ENCODE data around the gene UBE2R2.
"Not testable (repeated sequence)": the region's sequence is repeated elsewhere in the genome, so short reads cannot be mapped to it uniquely, and the experiment has no call there.

UBE2R2 gene

DNA sequence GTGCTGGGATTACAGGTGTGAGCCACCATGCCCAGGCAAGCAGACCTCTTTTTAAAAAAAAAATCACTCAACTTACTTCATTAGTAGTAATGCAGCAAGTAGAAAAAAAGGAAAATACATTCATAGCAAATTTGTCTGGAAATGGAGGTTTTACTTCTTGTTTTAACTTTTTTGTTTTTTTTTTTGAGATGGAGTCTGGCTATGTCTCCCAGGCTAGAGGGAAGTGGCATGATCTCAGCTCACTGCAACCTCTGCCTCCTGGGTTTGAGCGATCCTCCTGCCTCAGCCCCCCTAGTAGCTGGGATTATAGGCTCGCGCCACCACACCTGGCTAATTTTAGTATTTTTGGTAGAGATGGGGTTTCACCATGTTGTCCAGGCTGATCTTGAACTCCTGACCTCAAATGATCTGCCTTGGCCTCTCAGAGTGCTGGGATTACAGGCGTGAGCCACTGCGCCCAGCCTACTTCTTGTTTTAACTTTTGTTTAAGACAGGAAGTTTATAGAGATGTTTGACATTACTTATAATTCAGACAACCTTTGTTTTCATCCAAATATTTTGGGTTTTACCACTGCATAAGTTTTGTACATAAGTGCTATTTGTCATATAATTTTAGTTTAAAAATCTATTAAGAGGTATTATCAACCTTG lies 26.5 kb downstream of the UBE2R2 start:
- DNase-seq (ENCODE audit: low spot score) = no peak

DNA sequence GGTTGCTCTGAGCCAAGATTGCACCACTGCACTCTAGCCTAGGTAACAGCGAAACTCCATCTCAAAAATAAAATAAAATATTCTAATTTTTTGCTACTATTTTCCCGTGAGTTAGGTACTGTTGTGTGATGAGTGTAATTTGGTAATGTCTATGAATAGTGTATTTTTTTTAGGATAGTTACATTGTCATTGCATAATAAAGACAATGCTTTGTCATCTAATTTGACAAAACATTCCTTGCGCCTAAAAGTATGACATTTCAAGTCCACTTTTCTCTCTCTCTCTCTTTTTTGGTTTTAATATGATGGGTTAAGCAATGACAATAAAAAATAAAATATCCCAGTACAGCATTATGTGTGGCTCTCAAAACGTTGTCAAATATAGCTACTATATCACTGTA lies 29.3 kb downstream of the UBE2R2 start:
- no peak for DNase-seq (ENCODE audit: low spot score)

DNA sequence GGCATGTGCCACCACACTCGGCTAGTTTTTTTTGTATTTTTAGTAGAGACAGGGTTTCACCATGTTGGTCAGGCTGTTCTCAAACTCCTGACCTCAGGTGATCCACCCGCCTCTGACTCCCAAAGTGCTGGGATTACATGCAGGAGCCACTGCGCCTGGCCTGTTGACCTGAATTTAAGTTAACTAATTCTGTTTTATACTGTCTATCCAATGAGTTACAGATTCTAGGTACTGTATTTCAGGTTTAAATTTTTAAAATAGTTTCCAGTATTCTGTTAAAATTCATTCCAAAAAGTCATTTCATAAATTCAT lies 30.9 kb downstream of the UBE2R2 start:
- DNase-seq (ENCODE audit: low spot score) = not testable (repeated sequence)

DNA sequence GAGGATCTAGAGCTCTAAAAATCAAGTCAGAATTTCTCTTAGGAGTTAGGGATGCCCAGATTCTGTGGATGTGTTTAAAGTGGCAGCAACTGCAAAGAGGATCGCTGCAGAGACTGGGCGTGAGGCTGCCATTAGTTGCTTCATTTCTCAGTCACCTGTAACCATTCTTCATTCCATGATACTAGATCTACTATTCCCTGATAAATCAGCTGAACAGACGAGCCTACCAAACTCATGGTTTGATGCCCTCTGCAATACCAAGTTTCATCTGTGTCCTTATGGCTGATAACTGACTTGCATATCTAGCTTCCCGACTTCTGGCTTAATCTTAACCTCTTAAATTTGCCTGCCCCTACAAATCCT lies 33.3 kb downstream of the UBE2R2 start:
- no peak for DNase-seq (ENCODE audit: low spot score)

DNA sequence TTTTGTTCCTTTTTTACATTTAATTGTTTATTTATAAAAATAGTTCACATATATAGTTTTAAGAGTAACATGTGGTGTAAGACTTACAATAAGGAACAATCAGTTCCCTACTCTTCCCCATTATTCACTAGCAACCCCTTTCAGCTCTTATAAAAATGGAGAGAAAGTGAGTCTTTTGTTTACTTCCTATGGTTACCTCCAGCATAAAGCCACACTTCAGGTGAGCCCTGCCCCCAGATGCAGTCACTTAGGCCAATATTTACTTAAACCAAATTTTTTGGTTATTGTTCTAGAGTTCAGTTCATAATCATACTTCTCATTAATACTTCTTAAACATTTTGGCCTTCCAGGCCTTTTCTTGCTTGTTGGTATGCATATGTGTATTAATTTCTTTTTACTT lies 33.7 kb downstream of the UBE2R2 start:
- no peak for DNase-seq (ENCODE audit: low spot score)

DNA sequence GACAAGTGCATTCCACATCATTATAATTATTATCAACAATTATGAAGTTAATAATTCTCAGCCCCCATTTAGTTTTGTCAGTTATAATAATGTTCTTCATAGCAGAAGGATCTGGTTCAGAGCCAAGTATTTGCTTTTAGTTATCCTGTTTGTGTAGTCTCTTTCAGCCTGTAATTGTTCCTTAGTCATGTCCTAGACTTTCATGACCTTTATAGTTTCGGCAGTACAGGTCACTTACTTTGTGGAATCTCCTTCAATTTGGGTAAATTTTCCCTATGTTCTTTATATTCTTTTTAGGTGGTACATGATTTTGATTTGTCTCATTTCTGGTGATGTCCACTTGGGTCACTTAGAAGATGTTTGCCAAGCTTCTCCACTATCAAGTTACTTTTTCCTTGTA lies 34.3 kb downstream of the UBE2R2 start:
- no peak for DNase-seq (ENCODE audit: low spot score)

DNA sequence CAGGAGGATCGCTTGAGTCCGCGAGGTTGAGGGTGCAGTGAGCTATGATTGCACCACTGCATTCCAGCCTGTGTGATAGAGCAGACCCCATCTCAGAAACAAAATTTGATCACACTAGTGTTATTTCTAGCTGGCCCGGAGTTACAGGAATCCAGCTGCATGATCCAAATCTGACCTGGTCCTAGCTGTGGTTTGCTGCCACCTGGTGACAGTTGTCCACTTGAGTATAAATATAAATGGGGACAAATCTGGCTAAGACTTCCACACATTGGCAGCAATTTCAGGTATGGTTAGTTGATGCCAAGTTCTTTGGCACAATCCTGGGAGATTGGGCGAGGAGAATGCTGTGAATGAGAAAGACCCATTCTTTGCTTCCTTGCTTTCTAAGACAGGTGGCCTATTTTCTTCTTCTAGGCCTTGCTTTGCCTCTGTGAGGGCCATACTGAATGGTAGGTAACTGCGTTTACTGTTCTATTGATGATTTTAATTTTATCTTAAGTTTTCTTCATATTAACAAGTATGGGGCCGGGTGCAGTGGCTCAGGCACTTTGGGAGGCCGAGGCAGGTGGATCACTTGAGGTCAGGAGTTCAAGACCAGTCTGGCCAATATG lies 35.4 kb downstream of the UBE2R2 start:
- peak; percentile 28 for DNase-seq (ENCODE audit: low spot score)

DNA sequence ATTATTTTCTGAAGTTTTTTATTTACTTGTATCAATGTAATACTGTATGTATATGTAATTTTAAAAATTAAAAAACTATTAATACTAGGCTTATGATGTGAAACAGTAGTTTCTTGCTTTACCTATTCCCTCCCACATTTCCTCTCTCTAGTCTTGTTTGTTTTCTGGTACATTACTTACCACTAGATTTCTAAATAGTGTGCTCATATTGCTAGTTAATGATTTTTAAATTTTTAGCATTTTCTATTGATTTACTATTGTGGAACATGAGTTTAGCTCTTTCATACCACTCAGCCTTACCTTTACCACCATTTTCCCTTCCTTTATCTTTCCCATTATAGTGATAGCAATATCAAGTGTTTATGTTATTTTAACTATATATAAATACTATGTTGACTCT lies 39.3 kb downstream of the UBE2R2 start:
- no peak for DNase-seq (ENCODE audit: low spot score)

DNA sequence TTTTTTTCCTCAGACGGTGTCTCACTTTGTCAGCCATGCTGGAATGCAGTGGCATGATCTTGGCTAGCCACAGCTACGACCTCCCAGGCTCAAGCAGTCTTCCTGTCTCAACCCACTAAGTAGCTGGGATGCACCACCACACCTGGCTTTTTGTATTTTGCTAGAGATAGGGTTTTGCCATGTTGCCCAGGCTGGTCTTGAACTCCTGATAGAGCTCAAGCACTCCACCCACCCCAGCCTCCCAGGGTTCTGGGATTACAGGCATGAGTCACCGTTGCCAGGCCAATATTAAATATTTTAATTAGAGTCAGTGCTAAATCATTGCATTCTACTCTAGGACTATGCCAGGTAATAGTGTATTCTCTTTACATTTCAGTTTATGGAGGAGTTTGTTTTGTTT lies 41.5 kb downstream of the UBE2R2 start:
- DNase-seq (ENCODE audit: low spot score) = no peak

DNA sequence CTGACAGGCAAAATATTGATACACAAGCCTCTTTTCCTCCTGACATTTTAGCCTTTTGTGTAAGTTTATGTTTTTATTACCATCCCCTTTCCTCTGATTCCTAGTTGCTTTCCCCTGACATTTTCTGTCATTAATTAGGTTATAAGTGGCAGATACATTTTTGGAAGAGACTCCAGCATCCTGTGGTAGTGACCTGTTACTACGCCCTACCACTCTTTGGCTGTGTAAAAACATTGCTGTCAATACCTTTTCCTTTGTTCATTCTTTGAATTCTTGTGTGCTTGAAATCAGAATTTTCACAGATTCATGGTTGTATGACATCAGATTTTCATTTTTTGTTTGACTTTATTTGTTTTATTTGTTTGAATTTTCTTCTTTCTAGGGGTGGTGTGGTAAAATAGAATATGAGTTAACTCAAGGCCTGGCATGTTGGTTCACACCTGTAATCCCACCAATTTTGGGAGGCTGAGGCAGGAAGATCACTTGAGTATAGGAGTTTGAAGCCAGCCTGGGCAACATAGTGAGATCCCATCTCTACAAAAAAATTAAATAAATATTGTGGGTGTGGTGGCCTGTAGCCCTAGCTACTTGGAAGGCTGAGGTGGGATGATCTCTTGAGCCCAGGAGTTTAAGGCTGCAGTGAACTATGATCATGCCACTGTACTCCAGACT lies 43.4 kb downstream of the UBE2R2 start:
- no peak for DNase-seq (ENCODE audit: low spot score)

DNA sequence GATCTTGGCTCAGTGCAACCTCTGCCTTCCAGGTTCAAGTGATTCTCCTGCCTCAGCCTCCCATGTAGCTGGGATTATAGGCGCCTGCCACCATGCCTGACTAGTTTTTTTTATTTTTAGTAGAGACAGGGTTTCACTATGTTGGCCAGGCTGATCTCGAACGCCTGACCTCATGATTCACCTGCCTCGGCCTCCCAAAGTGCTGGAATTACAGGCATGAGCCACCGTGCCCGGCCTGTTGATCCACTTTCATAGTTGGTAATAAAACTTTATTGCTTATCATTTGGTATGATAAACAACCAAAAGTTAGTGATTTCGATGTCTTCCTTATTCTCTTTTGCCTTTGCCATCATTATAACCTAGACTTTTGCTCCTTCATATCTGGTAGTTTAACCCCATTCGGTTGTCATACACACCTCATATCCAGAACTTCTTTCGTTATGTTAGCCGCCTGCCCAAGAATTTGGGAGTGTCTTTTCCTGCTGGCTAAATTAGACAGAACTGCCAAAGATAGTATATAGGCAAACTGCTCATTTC lies 45.0 kb downstream of the UBE2R2 start:
- no peak for DNase-seq (ENCODE audit: low spot score)

DNA sequence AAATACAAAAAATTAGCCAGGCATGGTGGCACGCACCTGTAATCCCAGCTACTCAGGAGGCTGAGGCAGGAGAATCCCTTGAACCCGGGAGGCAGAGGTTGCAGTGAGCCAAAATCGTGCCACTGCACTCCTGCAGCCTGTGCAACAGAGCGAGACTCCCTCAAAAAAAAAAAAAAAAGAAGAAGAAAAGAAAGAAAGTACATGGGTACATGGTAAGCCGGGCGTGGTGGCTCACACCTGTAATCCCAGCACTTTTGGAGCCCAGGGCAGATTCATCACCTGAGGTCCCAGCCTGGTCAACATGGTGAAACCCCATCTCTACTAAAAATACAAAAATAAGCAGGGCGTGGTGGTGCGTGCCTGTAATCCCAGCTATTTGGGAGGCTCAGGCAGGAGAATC lies 46.1 kb downstream of the UBE2R2 start:
- not testable (repeated sequence) for DNase-seq (ENCODE audit: low spot score)

DNA sequence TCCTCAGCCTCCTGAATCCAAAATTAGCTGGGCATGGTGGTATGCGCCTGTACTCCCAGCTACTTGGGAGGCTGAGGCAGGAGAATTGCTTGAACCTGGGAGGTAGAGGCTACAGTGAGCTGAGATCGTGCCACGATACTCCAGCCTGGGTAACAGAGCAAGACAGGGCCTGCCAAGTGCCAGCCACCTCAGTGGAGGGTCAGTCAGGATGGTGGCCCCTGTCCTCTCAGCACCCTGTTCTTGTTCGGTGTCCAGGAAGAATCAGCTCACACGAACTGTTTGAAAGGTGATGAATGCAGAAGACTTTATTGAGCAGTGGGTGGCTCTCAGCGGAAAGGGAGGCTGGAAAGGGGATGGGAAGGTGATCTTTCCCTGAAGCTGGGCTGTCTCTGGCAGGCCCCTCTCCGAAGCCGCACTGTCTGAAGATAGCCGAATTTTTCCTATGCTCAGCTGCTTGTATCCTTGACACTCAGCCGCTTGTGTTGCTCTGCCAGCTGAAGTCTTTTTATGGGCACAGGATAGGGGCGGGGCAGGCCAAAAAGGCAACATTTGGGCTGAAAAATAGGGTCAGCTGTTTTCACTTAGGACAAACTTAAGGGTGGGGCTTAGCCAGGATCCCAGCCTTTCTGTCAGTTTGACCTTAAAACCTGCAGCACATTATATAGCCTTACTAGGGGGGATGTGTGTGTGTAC lies 50.9 kb downstream of the UBE2R2 start:
- DNase-seq (ENCODE audit: low spot score) = no peak

DNA sequence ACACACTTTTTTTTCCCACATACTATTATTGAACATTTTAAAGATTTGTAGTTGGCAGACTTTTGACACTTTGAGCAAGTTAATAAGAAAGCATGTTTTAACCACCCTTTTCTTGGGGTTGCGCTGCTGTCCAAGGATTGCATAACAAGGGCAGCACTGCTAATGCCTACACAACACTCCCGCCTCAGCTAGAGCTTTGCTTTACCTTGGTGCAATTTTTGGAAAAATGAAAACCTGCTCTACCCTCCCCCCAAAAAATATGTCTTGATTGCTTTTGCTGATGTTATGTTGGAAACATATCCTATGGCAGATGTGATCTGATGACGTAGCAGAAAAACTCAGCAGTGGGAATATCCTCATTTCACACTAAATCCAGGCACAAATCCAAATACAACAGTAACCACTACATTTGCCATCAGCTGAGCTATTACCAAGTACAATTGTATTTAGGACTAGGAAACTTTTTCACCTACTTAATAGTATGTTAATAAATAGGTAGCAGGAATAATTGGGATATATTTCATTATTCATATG lies 51.5 kb downstream of the UBE2R2 start:
- DNase-seq (ENCODE audit: low spot score) = no peak

DNA sequence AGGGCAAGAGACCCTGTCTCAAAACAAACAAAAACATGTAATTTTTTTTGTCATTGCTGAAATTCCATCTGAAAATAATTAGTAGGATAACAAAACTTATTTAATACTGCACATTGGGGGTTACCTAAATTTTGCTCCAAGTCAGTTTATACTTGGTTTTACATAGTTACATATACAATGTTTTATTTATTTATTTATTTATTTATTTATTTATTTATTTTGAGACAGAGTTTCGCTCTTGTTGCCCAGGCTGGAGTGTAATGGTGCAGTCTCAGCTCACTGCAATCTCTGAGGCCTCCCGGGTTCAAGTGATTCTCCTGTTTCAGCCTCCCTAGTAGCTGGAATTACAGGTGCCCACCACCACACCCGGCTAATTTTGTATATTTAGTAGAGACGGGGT lies 52.3 kb downstream of the UBE2R2 start:
- DNase-seq (ENCODE audit: low spot score) = not testable (repeated sequence)

DNA sequence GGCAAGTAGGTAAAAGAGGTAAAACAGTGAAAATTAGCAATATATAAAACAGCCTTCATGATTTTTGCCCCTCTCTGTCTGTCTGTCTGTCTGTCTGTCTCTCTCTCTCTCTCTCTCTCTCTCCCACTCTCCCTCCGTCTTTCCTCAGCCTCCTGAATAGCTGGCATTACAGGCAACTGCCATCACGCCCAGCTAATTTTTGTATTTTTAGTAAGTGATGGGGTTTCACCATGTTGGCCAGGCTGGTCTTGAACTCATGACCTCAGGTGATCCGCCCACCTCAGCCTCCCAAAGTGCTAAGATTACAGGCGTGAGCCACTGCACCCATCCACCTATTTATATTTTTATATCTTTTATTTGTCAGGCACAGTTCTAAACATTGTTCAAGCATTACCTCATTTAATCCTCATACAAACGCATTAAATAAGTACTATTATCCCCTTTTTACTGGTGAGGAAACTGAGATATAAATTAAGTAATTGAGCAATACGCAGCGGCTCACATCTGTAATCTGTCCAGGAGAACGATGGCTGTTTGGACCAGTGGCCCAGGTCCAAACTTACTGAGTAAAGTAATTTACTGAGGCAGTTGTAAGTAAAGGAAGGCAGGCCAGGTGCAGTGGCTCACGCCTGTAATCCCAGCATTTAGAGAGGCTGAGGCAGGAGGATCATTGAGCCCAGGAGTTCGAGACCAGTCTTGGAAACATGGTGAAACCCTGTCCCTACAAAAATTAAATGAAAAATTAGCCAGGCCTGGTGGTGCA lies 60.9 kb downstream of the UBE2R2 start:
- no peak for DNase-seq (ENCODE audit: low spot score)

DNA sequence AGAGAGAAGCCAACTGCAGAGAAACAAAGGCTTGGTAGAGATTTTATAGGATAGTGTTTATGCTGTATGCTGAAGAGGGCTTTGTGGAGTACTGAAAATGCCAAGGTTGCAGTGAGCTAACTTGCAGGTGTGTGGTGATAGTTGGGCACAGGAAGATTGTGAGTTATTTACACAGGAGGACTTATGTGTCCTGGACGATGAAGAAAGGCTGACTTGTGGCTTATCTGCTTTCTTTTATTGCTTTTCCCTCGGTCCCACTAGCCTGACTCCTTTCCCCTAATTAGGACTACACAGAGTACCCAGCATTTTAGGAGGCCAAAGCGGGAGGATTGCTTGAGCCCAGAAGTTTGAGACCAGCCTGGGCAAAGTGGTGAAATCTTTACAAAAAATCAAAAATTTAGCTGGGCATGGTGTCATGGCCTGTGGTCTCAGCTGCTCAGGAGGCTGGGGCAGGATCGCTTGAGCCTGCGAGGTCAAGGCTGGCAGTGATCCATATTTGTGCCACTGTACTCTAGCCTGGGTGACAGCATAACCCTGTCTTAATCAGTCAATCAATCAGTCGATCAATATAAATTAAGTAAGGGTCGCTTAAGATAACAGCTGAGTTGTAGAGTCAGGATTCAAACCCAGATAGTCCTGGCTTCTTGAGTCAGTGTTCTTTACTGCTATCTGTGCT lies 61.9 kb downstream of the UBE2R2 start:
- DNase-seq (ENCODE audit: low spot score) = no peak

DNA sequence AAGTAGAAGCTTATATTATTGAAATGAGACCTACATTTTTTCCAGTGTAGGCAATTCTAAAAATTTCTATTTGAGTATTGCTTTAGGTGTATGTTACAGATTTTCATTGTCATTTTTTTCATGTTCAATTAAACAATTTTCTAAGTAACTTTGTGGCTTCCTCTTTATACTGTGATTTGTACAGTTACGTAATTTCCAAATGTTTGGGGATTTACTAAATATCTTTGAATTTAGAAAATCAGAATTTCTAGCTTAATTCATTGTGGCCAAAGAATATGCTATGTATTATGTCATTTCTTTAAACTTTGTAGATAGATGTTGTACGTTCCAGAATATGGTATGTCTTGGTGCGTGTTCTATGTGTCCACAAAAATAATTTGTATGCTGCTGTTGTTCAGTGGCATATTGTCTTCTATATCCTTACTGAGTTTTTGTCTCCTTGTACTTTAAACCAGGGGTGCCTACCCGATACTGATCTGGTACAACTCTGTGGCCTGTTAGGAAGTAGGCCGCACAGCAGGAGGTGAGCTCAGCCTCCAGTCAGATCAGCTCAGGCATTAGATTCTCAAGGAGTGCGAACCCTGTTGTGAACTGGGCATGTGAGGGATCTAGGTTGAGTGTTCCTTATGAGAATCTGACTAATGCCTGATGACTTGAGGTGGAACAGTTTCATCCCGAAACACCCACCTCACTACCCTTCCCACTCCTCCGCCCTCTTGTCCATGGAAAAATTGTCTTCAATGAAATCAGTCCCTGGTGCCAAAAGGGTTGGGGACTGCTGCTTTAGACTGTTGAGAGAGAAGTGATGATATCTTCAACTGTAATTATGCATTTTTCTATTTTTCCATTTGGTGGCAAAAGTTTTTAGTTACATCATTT lies 63.5 kb downstream of the UBE2R2 start:
- DNase-seq (ENCODE audit: low spot score) = peak; percentile 17

DNA sequence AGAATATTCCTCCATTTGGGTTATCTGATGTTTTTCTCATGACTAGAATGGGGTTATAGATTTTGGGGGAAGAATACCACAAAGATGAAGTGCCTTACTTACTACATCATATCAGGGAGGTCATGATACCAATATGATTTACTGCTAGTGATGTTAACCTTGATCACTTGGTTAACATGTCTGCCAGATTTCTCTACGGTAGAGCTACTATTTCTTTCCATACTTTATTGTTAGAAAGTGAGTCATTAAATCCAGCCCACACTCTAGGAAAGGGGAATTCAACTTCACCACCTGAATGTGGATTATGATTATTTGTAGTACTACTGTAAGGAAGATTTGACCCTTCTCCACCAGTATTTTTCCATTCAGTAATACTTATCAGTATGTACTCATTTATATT lies 64.7 kb downstream of the UBE2R2 start:
- DNase-seq (ENCODE audit: low spot score) = no peak

All from iPS-NIHi11 (cell line).